GM18507 (cell line): Measurements from ENCODE around the gene OGFR.

Experiments used
- DNase-seq: peaks from one replicate; pipeline ENCODE4 v3.0.0; 2011; ENCODE audit warnings: low read depth; ENCODE audit not compliant: insufficient read length; ENCODE audit errors: extremely low spot score
- FAIRE-seq: peaks from 2 replicates; lab custom pipeline; 2011; peaks lifted over from hg19 to GRCh38; lab: Jason Lieb, UNC

Gene OGFR

DNA sequence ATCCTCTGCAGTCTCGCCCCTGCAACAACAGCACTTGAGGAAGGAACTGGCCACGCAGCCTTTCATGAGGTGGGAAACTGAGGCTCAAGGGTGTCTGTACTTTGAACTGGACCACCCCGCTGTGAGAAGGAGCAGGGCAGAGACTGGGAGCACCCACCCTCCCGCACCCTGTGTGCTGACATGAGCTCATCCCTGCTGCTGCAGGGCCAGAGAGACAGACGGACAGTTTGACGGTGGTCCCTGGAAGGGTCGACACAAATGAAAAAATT, 25.3 kb upstream of the OGFR start:
- DNase-seq (no peak), FAIRE-seq (no peak)

DNA sequence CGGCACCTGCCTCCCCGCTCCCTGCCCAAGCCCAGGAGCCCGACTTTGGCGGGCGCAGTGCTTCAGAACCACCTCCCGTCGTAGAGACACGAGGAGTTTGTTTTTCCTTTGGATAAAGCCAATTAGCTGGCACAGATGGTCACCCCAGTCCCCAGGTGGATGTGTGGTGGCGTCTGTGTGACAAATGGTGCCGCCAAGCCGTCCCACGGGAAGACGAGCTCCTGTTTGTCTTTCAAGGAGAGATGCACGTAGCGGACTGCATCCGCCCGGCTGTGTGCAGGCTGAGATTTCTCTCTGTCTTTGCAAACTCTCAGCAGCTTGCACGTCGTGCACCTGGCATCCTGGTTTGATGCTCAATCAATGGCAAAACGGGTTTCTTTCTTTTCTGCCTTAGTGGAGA, 24.4 kb upstream of the OGFR start:
- DNase-seq (no peak), FAIRE-seq (no peak)

DNA sequence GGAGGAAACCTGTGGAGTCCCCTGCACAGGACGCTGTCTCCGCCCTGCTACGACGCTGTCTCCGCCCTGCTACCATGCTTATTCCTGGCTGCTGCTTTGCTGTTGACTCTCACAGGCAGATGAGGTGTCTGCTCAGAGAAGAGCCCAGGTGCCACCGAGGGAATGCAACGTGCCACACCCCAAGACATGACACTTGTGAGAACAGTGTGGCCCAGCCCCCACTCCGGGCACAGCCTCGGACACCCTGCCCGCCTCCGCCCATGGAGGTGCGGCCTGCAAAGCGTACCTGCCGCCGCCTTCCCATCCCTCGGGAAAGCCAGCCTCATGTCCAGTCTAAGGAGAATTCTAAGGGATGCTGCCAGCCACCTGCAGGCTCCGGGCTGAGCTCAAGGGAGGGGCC, 23.9 kb upstream of the OGFR start:
- no peak for FAIRE-seq
- DNase-seq = no peak

DNA sequence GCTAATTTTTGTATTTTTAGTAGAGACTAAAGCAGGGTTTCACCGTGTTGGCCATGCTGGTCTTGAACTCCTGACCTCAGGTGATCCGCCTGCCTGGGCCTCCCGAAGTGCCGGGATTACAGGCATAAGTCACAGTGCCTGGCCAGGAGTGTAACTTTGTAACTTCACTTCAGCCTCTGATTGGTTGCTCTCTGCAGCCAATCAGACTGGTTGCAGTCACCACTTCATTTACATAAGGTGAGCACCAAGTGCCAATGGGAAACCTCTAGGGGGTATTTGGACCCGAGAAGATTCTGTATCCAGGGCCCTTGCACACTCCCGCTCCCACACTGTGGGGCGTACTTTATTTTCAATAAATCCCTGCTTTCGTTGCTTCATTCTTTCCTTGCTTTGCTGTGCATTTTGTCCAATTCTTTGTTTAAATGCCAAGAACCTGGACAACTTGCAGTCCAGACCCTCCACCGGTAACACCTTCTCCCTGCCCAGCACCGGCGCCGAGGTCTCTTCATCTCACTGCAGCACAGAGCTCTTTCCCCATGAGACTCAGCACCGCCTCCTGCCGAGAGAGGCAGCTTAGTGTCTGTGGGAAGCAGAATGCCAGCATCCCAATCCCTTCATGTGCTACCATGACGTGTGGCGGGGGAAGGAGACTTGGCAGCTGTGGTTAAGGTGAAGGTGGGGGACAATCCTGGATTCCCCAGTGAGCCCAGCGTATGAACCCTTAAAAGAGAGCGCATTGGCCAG, 22.3 kb upstream of the OGFR start:
- FAIRE-seq = no peak
- no peak for DNase-seq

DNA sequence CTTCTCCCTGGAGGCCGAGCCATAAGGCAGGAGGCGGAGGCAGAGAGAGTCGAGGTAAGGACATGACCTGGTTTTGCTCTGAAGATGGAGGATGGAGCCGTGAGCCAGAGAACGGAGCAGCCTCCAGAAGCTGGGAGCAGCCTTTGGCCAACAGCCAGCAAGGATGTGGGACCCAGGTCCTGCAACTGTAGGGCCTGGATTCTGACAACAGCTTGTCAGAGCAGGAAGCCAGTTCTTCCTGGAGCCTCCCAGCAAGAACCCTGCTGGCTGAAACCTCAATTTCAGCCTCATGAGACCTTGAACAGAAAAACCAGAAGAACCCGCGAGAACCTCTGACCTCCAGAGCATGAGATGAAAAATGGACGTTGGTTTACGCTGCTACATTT, 21.7 kb upstream of the OGFR start:
- no peak for DNase-seq
- FAIRE-seq = no peak

DNA sequence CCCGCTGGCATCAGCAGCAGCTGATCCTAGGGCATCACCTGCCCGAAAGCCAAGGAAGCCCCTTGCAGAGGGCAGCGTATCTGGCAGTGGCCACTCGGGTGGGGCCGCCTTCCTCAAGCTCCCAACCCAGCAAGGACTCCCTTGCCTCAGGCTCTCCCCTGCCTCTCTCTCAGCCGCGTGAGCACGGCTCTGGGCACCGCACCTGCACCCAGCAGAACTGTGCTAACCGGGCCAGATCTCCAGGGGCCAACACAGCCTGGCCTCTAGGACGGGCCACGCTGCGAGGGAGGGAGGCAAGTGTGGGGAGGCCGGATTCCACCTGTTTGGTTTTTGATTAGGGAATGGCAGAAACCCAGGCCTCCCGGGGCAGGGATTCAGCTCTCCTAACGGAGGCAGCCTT, 20.1 kb upstream of the OGFR start:
- no peak for DNase-seq
- FAIRE-seq = no peak

DNA sequence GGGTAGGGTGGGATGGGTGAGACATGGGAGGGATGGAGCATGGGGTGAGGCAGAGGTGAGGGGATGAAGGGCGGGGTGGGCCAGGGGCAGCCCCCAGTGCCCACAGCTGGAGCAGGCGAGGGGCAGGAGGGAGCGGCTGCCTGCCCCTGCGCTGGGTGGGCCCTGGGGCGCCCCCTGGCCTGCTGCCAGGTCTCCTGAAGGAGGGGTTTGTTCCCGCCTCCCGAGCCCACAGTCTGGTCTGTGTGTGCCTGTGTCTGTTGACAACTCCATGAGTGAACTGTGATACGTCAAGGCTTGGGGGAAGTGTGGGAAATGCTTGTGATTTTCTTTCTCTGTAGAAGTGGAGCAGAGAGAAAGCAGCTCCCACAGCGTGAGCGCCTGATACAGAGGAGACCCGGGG, 19.2 kb upstream of the OGFR start:
- FAIRE-seq (no peak), DNase-seq (no peak)

GRCh38 chr20:62786157-62786556, 18.5 kb upstream of the OGFR start:
- FAIRE-seq = no peak
- DNase-seq = no peak

GRCh38 chr20:62787321-62787720, 17.3 kb upstream of the OGFR start:
- DNase-seq (no peak), FAIRE-seq (no peak)

- FAIRE-seq = no peak
Measured at GRCh38 chr20:62787866-62788265, 16.8 kb upstream of the OGFR start.

GRCh38 chr20:62788607-62789006, 16.0 kb upstream of the OGFR start:
- DNase-seq = no peak
- FAIRE-seq = no peak

More at GRCh38 chr20:62787866-62788265, 16.8 kb upstream of the OGFR start:
- no peak for DNase-seq

DNA sequence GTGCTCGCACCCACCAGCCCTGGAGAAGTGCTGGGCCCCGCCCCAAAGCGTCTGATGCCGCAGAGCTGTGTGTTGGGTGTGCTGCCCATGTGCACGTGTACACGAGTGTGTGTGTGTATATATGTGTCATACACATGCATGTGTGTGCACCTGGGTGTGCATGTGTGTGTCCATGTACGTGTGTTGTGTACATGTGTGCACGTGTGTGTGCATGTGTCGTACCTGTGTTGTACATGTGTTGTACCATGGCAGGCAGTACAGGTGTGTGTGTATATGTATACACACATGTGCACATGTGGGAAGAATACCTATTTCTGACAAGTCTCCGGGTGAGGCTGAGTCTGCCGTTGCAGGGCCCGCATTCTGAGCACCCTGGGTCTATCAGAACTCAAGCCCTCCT, 14.6 kb upstream of the OGFR start:
- DNase-seq (no peak), FAIRE-seq (no peak)

DNA sequence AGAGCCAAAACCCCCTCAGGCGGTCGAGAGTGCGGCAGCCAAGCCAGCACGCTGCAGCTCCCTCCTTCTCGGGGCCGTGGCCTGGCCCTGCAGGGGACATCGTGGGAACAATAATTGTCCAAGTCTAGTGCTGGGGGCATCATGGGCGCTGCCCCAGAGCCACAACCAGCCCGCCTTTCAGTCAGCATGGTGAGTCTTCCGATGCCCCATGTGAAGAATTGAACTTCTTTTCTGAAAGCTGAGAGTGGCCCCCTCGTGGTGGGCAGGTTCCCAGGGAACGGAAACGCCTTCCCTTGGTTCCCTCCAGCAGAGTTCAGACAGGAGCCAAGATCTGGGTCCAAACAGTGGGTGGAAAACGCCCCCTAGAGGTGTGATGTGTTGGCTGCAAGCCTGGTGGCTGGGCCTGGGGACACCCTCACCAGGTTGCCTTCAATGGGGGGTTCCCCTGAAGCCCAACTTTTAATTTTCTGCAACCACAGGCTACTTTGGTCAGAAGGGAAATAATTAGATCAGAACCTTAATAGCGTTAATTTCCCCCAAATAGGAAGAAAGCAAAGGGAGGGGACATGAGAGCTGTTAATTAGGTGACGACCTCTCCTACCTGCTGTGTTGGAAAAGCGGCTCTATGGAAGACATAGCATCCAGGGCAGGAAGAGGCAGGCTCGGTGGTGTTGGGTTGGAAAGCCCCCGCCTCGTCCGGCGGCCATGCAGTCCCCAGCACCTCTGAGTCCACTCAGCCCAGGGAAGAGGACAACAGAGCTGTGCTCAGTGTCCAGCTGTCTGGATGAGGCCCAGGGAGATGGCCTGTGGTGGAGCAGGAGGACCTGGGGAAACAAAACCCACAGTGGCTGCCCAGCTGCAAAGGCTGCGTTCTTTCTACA, 13.1 kb upstream of the OGFR start:
- DNase-seq (no peak), FAIRE-seq (peak; percentile 63)

- no peak for FAIRE-seq
- no peak for DNase-seq
Measured at GRCh38 chr20:62792182-62792939, 12.3 kb upstream of the OGFR start.

GRCh38 chr20:62792940-62793756, 11.5 kb upstream of the OGFR start:
- DNase-seq (no peak), FAIRE-seq (no peak)

- no peak for FAIRE-seq
- DNase-seq = no peak
Measured at GRCh38 chr20:62793757-62794006, 11.0 kb upstream of the OGFR start.

DNA sequence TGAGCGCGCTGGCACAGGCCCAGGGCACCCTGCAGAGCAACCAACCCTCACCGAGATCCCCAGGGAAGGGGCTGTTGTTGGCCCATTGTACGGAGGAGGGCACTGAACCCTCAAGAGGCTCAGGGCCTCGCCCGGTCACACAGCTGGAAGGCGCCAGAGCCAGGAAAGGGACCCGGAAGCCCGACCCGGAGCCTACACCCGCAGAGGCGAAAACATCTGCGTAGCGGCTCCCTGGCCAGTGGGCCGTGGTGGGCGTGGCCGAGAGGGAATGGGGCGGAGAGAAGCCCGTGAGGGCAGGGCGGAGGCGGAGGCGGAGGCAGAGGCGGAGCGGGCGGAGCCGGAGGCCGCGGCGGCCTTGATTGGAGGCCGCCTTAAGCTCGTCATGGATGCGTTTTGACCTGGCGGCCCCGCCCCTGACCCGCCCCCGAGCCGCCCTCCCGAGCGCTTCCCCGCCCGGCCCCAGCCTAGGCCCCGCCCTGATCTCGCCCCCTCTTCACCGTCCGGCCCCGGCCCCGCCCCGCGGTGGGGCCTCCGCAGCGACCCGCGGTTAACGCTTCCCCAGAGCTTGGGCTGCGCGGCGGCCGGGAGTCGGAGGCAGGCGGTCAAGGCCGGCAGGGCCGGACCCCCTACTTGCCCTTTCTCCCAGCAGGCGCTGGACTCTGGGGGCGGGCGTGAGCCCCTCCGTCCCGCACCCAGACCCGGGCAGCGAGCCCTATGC, 10.5 kb upstream of the OGFR start:
- peak; percentile 94 for FAIRE-seq
- DNase-seq = peak; percentile 85

GRCh38 chr20:62795023-62795761, 9.4 kb upstream of the OGFR start:
- FAIRE-seq = no peak
- no peak for DNase-seq
